Fibroblast of peridontal ligament (primary cell): ENCODE measurements around the gene NARS2.
A peak's percentile ranks its signal among the peaks of the same experiment; 100 is the strongest.

ENCODE experiments used
- DNase-seq: peaks from one replicate; pipeline ENCODE4 v3.0.0-alpha.2; 2010; ENCODE audit errors: extremely low read depth

The NARS2 gene

GRCh38 chr11:78444726-78445125 is 129.9 kb downstream of the NARS2 start:
- DNase-seq: no peak

DNA sequence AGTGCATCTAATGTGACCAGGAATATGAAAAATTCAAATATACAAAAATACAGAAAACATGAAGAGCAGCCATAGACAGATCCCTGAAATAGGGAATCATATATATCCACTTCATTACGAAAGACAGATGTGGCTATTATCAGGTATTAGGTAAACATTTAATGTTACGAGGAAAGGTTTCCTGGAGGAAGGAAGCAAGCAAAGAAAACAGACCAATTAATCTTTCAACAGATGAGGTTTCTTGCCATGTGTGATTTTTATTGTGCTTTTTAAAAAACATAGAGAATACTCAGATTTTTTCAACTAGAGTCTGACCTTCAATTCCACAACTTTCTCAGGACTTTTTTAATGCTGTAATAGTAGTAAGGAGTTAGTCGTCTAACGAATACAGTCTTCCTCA is 132.7 kb downstream of the NARS2 start:
- no peak for DNase-seq

DNA sequence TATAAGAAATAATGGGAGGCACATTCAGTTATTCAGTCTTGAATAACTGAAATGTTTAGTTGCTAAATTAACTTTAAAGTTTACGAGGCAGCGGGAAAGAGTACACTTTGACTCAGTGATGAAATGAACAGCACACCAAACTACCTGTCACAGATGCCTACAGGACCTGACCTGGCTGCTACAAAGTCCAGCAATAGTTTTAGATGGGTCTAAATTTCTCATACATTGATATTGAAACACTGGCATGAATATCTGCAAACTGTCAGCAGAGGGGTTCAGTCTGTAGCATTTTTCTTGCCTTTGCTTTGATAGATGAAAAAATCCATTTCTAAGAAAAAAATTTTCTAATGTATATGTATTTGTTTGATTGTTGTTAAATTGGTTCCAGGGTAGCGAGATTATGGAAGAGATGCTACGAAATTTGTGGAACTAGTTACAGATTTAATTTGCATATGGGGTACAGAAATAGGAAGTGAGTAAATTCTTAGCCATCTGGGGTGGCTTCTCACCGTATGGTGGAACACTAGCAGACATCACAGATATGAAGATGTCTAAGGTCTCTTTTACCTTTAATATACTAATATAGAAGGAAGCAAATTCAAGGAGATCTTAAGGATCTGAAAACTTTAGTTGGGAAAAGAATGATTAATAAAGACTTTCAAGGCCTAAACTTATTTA is 136.2 kb downstream of the NARS2 start:
- DNase-seq: no peak

- no peak for DNase-seq
Measured at GRCh38 chr11:78432956-78433355, 141.7 kb downstream of the NARS2 start.

- peak; percentile 14 for DNase-seq
Measured at GRCh38 chr11:78432058-78432515, 142.6 kb downstream of the NARS2 start.

DNA sequence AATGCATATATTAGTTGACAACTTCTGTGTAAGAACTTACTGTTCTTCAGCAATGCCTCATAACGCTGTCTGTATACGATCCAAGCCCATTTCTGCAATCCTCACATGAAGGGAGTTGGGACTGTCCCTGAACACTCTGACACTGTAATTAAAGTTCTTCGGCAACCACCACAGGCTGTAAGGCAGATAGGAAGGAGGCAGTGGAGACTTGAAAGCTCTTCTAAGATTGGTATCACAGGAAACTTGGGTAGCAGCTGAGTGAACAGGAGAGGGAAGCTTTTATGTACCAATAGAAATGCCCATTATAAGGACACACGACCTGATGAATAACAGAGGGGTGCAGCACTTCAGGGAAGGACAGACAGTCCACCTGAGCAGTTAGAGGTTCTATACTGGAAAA is 145.0 kb downstream of the NARS2 start:
- no peak for DNase-seq

DNA sequence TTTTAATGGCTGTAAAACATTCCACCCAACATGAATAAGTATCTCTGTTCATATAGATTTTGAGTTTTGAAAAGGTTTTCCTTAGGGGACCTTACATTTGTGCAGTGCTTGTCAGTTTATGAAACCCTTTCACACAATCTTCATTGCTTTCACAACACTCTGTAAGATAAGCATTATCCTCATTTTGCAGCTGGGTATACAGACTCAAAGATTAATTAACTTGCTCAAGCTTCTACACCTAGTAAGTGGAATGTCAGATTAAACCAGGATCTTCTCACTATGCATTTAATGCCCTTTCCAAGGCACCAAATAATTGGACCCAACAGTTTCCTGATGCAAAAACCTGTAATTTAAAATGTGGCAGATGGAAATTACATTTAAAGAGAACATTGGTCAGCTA is 145.5 kb downstream of the NARS2 start:
- no peak for DNase-seq

DNA sequence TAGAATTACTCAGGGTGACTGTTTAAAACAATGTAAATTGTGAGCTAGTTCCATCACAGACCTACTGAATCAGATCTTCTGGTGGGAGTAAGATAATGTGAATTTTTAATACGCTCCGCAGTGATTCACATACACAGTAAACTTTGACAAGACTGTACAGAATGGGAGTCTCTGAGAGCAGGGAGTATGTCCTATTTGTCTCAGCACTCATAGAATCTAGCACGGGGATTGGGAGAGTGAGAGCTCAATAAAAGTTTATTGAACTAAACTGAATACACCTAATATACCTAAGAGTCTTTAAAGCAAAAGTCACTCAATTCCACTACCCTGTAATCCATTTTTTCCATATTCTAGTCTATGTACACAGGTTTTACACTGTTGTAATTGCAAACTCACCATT is 145.9 kb downstream of the NARS2 start:
- DNase-seq: no peak

GRCh38 chr11:78428266-78428636 is 146.4 kb downstream of the NARS2 start:
- no peak for DNase-seq

GRCh38 chr11:78427615-78428265 is 146.9 kb downstream of the NARS2 start:
- DNase-seq: no peak

DNA sequence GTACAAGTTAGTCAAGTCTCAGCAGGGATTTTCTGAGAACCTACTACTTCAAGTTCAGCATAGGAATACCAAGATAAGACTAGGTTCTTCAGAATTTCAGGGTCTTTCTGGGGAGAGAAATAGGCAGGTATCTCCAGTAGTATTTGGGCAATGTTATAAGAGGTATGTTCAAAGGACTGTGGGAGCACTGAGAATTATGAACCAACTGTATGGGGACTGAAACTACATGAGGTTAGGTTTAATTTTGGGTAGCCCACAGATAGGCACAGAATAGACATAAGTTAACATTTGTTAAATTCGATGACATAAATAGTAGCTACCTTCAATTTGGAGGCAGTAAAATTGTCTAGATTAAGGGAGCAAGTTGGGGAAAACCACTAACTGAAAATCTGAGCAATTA is 147.8 kb downstream of the NARS2 start:
- no peak for DNase-seq

DNA sequence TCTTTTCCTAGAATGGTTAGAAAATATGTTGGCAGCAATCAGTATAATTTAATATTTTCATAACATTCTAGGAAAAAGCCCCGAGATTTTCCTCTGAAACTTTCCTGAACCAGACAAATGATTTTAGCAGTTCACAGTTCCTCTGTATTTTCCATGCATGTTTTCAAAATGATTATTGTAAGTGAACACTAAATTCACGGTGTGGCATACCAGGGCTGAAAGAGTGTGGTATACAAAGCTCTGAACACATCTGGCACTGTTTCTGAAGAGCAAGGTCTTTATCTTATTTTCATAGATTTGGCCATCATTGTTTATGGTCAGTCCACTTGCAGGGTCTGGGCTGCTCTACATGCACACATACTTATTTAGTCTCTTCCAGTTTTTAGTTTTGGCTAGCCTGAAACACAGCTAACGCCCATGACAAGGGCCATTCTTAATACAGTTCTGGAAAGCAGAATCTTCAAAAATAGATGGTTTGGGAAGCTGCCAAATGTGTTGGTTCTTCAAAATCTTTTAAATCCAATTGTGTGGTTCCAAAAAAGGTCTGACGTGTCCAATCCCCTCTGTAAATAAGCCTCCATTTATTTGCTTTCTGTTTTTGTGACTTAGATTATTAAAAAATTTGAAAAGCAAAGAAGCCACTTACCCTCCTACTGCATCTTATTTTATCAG is 149.1 kb downstream of the NARS2 start:
- DNase-seq: no peak

- peak; percentile 84 for DNase-seq
Measured at GRCh38 chr11:78424334-78425270, 150.1 kb downstream of the NARS2 start.

GRCh38 chr11:78423241-78423640 is 151.4 kb downstream of the NARS2 start:
- DNase-seq: no peak

DNA sequence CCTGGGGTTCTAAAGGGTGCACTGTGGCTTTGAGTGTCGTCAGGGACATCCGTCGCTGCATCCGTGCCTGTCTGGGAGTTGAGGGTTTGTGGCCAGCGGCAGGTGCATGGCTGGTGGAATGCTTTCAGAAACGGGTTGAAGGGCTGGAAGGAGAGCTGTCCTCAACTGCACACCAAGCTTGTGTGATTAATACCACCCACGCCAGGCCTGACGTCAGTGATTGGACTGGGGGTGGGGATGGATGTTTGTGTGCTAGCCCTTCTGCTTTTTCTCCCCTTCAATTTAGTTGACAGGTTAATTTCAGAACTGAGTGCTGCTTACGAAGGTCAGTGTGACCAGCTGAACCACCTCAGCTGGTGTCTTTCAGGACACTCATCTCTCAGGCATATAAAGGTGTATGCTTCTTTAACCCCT is 153.9 kb downstream of the NARS2 start:
- peak; percentile 35 for DNase-seq

DNA sequence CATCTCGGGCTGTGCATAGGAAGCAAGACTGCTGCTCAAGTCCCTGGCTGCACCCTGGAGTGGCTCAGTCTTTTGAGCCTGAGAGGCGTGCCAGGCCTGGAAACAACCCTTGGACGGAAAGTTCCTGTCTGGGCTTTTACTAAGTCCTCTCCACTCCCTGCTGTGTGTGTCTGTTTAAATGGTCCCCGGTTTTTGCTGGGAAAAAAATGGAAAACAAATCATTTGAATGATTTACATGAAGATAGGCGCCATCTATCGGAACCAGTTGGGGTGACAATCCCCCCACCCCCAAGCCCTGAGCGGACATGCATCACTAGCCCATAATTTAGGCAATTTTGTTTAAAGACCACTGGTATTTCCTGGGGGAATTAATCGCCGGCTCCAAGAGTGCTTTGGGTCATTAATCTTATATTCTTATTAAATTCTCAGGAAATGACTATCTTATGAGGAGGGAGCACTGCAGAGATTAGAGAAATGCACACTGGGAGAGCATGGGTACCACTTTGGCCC is 154.4 kb downstream of the NARS2 start:
- DNase-seq: peak; percentile 91

DNA sequence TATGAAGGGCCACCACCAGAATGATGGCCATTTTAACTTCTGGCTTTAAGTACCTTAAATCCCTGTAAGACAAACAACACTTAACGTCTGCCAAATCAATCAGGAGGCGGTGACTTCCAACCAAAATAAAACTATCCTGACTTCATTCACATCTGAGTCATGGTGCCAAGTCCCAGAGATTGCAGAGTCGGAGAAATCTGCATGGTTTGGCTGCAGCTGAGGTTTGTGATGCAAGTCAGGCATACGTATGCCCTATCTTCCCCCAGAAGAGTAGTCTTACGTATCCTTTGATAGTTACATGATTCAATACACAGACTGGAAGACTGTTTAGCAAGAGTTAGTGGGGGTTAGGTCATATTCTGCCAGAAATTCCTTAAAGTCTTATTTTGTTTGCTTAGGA is 155.3 kb downstream of the NARS2 start:
- peak; percentile 99 for DNase-seq

DNA sequence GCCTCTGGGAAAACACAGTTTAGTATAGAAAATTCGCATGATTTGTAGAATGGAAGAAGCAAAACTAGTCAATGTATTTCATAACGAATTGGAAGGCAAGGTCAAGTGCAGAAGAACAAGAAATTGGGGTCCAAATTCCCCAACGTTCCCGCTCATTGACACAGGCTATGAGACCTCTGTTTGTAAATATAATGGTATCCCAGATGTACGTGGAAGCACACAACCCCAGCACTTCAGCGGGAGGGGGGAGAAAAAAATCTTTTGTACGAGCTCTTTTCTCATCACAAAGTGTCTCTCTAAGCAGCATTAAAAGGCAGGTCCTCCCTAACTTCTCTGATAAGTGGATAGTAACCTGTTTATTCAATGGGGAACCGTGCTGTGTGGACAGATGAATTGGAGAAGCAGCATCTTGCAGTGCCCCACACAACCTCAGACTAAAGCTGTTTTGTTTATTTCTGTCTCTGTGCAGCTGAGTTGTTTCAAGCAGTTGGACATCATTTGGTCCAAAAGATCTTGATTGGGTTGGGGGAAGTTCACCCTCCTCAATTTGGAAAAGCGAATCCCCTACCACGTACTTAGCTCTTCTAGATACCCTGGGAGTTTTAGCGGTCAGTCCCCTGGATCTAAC is 156.0 kb downstream of the NARS2 start:
- DNase-seq: peak; percentile 16

DNA sequence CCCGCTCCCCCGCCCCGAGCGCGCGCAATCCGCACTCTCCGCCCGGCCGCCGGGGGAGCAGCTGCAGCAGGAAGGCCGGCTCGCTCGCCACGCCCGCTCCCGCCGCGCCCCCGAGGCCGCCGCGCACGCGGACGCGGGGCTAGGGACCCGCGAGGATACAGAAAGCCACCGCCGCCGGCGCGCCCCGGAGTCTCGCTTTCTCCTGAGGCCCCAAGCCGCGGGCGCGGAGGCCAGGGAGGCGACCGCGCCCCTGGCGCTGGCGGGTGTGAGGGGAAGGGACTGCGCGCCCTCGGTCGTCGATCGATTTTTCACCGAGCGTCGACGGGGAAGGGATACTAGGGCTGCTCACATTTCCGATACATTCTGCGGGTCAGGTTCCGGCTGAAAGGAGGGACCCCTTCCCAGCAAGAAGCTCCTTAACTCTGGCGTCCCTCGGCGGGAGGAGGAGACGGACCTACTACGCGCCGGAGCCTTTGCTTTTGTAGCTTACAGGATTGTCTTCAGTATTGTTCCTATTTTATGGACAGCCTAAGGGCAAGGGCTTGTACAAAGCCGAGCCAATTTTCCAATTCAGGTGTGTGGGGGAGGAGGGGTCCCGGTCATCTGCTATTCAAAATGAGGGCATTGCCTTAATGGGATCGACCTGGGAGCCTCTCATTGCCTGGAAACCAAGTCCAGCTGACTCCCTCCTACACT is 156.6 kb downstream of the NARS2 start:
- peak; percentile 48 for DNase-seq

DNA sequence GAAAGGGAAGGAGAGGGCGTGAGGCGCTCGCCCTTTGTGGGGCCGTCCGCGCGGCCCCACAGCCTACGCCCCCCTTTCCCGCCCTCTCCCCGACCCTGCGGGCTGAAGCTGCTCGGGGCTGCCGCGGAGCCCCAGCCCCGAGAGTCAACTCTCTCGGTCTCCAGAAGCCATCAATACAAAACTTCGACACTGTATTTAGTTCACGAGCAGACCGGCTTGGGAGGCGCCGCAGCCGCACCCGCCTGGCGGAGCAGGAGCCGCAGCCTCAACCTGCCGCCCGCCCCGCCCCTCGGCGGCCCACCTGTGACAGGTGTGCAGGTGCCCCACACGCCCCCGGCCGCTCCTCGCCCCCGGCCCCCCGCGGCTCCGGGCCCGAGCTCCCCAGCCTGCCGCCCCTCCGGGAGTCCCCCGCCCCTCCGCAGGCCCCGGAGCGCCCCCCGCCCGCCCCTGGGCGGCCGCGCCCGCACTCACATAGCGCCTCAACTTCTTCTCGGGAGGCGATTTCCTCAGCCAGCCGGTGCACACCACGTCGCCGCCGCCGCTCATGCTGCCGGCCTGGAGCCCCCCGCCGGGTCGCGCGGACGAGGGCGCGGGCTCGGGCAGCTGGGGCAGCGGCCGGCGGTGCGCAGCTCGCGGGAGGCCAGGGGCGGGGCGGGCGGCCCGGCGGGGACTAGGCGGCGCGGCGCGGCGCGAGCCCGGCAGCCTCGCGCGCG is 157.3 kb downstream of the NARS2 start, which contains the start of gene GAB2:
GAB2 (minus strand) TSS at position 646 of the 713 bp plus-strand sequence; CDS start at position 546, 100 bp downstream.
- no peak for DNase-seq
